Pancreas (tissue), 10 donors: Measurements from ENCODE around the gene YIPF6. TPM values are rescaled to one million over a fixed set of nuclear protein-coding genes. Genes with fewer than 3 reads are reported as not detected.
"Not testable (repeated sequence)": the region's sequence is repeated elsewhere in the genome, so short reads cannot be mapped to it uniquely, and the experiment has no call there.

Experiments
- ATAC-seq, 4 donors: fragments of 200-7000 bp; cut with Tn5 transposase; one replicate each; pipeline versions ENCODE4 v1.8.0 to v1.9.1; 2020; ENCODE audit warnings: mild to moderate bottlenecking in 4 of 4, moderate library complexity in 4 of 4
- DNase-seq, 6 donors: peaks; one replicate each; pipeline ENCODE4 v3.0.0-alpha.2; 2020
- FAIRE-seq: peaks from 2 replicates; lab custom pipeline; 2012; peaks lifted over from hg19 to GRCh38; lab: Jason Lieb, UNC
- H3K27ac ChIP-seq, 4 donors: fragments of 200-600 bp; sonication (generic); 1 replicate in 3 of 4; 2 replicates in 1 of 4; pipeline versions ENCODE4 v1.5.0 to v1.8.0; 2020
- H3K27me3 ChIP-seq, 4 donors: fragments of 200-600 bp; one replicate each; pipeline ENCODE4 v1.8.0; 2021
- H3K36me3 ChIP-seq, 3 donors: fragments of 200-600 bp; sonication (generic) in 1 of 3; one replicate each; pipeline versions ENCODE4 v1.5.0 to v1.8.0; 2020 to 2021
- H3K4me1 ChIP-seq, 3 donors: fragments of 200-600 bp; one replicate each; pipeline ENCODE4 v1.8.0; 2021
- H3K4me3 ChIP-seq, 4 donors: fragments of 200-600 bp; sonication (generic) in 2 of 4; one replicate each; pipeline versions ENCODE4 v1.5.0 to v1.8.0; 2020 to 2021
- H3K9me3 ChIP-seq, 4 donors: fragments of 200-600 bp; one replicate each; pipeline ENCODE4 v1.8.0; 2021
- CTCF ChIP-seq, 4 donors: fragments of 200-600 bp; sonication (generic) in 3 of 4; IDR thresholded peaks; one replicate each; pipeline versions ENCODE4 v1.5.0 to v1.8.0; 2021; ENCODE audit warnings: antibody characterized with exemption in 4 of 4
- WGBS, 2 donors: extraction: QIAGEN DNeasy Blood & Tissue Kit; methylation state at CpG; one replicate each; pipeline ENCODE4 v1.1.7; 2013; 5-methylcytosine and 5-hydroxymethylcytosine counted together
- intact Hi-C, 3 donors: fragments of 100-400 bp; cut with DNase I; formaldehyde crosslinking; loops; one replicate each; pipeline versions ENCODE4 v1.11.1 to v1.14.2; 2022
- polyA plus RNA-seq, 2 donors: library from polyadenylated mRNA; stranded (reverse); fragments of 200-250 nt; gene quantifications; one replicate each; pipeline ENCODE4 v1.2.3, GENCODE V29; 2013
- total RNA-seq, 6 donors: library from RNA; stranded (reverse); fragmentation: NEBNext Ultra II Directional in 4 of 6; extraction: Animal tissue kit (Norgen Biotek cat#: 25700) in 4 of 6; gene quantifications; one replicate each; pipeline versions ENCODE4 v1.2.1 to v1.2.4, GENCODE V29; 2021 to 2023
- donor health status: healthy with polysubstance abuse.
- donor health status: DM: no; HTN: no; CAD: no; lungs with moderate emphysema.
- donor health status: DM: no; HTN: no; CAD: no.
- donor health status: control.
- donor health status: control.
- donor health status: Bipolar disorder and iron deficiency.
- donor health status: DM: yes; HTN: yes; CAD: no.
- donor health status: DM: no; HTN: no; CAD: no.
- donor health status: DM: no; HTN: no; CAD: no.
- donor health status: DM: yes; HTN: yes; CAD: no.

YIPF6 gene
- total and polyA plus RNA-seq, 8 donors, result 4.6 to 27.5 (median 18.6) TPM

GRCh38 chrX:68488657-68489056 is 10.2 kb upstream of the YIPF6 start:
- H3K4me1 ChIP-seq, result no peaks in the 10 kb centered on the region
- no peak for FAIRE-seq
- no peaks in the 10 kb centered on the region for H3K9me3 ChIP-seq
- H3K27me3 ChIP-seq, result peaks cover 0 to 8% (median 1%) of the 10 kb centered on the region in 4 donors
- no peak overlapping the region for H3K27ac ChIP-seq
- TF ChIP-seq CTCF (IDR thresholded peaks at IDR 0.05), result no peak
- no peaks in the 10 kb centered on the region for H3K36me3 ChIP-seq
- 23 to 26% methylated on average over 4 of the region's 4 CpGs for WGBS, 2 donors
- intact Hi-C loops, result no loop called here
- H3K4me3 ChIP-seq, result no peak overlapping the region
- no peak for DNase-seq
- peak in 1 of 4 donors; percentile 56 for ATAC-seq

GRCh38 chrX:68490644-68491043 is 8.2 kb upstream of the YIPF6 start:
- ATAC-seq (peak in 3 of 4 donors; percentile 72 to 85 (median 81)), DNase-seq (no peak), FAIRE-seq (no peak)
- H3K36me3 ChIP-seq, result no peaks in the 10 kb centered on the region
- H3K4me3 ChIP-seq, result no peak overlapping the region
- H3K9me3 ChIP-seq, result no peaks in the 10 kb centered on the region
- no peak overlapping the region for H3K27ac ChIP-seq
- intact Hi-C loops, result no loop called here
- H3K4me1 ChIP-seq, result no peaks in the 10 kb centered on the region
- peaks cover 0 to 6% (median 2%) of the 10 kb centered on the region in 4 donors for H3K27me3 ChIP-seq
- peak in 1 of 4 donors; percentile 33 for TF ChIP-seq CTCF (IDR thresholded peaks at IDR 0.05)

GRCh38 chrX:68492583-68492982 is 6.3 kb upstream of the YIPF6 start:
- DNase-seq (no peak), FAIRE-seq (no peak), ATAC-seq (no peak)
- no peak for TF ChIP-seq CTCF (IDR thresholded peaks at IDR 0.05)
- 58 to 68% methylated on average over 2 of the region's 2 CpGs for WGBS, 2 donors
- intact Hi-C loops, result no loop called here
- H3K36me3 ChIP-seq, result no peaks in the 10 kb centered on the region
- no peak overlapping the region for H3K4me3 ChIP-seq
- no peaks in the 10 kb centered on the region for H3K4me1 ChIP-seq
- H3K9me3 ChIP-seq, result no peaks in the 10 kb centered on the region
- H3K27me3 ChIP-seq, result peaks cover 0 to 6% (median 2%) of the 10 kb centered on the region in 4 donors
- H3K27ac ChIP-seq, result no peak overlapping the region

- H3K36me3 ChIP-seq, H3K4me1 ChIP-seq, H3K9me3 ChIP-seq, H3K4me3 ChIP-seq, FAIRE-seq, H3K27ac ChIP-seq, intact Hi-C loops, H3K27me3 ChIP-seq, DNase-seq, ATAC-seq: not testable (repeated sequence)
- WGBS, 2 donors, result 97% methylated on average over 2 of the region's 2 CpGs
Observed at GRCh38 chrX:68493776-68494175, 5.1 kb upstream of the YIPF6 start.

- DNase-seq (no peak), FAIRE-seq (no peak), ATAC-seq (peak in 3 of 4 donors; percentile 27 to 37 (median 28))
- H3K27ac ChIP-seq, result peak overlapping the region; percentile 93 to 96 (median 94)
- H3K27me3 ChIP-seq, result peaks cover 0 to 24% (median 1%) of the 10 kb centered on the region in 4 donors
- H3K9me3 ChIP-seq, result no peaks in the 10 kb centered on the region
- H3K4me1 ChIP-seq, result peaks cover 0 to 4% (median 0%) of the 10 kb centered on the region in 3 donors
- TF ChIP-seq CTCF (IDR thresholded peaks at IDR 0.05), result no peak
- peak overlapping the region; percentile 36 to 67 (median 50) for H3K4me3 ChIP-seq
- no peaks in the 10 kb centered on the region for H3K36me3 ChIP-seq
- intact Hi-C loops, result no loop called here
- 1 to 18% methylated on average over 4 of the region's 4 CpGs for WGBS, 2 donors
Observed at GRCh38 chrX:68498044-68498507, 775 bp upstream of the YIPF6 start.
